ENCODE results near the gene KCNT2. TPM values are rescaled to one million over a fixed set of nuclear protein-coding genes. Genes with fewer than 3 reads are reported as not detected.
A peak's percentile ranks its signal among the peaks of the same experiment; 100 is the strongest.

The KCNT2 gene
- total RNA-seq, 1 donor from 2014 or later = 126 TPM

DNA sequence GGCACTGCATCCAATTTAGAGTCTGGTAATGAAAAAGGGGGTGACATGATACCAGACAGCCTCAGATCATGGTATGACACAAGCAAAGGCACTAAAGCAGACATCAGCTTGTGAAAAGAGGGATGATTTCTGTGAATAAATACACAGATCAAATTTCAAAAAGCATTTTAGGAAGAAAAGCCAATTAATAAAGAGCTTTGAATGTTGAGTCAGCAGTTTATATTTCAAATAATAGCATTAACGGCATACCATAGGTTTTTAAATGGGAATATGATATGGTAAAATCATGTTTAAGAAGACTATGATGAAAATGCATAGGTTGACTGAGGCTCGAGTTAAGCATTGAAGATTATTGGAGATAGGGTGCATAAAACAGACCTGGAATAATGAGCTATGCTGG is 13.5 kb downstream of the KCNT2 start:
- Mint-ChIP-seq H3K27me3 (ENCODE audit: unreplicated experiment) (no peaks in the 10 kb centered on the region), H3K4me1 (ENCODE audit: low read depth, unreplicated experiment) (peaks cover 44% of the 10 kb centered on the region), H3K9me3 (ENCODE audit: unreplicated experiment) (peaks cover 5% of the 10 kb centered on the region), H3K27ac (ENCODE audit: unreplicated experiment) (peak overlapping the region; percentile 12), H3K36me3 (ENCODE audit: unreplicated experiment) (no peaks in the 10 kb centered on the region), H3K4me3 (ENCODE audit: unreplicated experiment) (no peak overlapping the region)
- TF ChIP-seq, protein P1, sequence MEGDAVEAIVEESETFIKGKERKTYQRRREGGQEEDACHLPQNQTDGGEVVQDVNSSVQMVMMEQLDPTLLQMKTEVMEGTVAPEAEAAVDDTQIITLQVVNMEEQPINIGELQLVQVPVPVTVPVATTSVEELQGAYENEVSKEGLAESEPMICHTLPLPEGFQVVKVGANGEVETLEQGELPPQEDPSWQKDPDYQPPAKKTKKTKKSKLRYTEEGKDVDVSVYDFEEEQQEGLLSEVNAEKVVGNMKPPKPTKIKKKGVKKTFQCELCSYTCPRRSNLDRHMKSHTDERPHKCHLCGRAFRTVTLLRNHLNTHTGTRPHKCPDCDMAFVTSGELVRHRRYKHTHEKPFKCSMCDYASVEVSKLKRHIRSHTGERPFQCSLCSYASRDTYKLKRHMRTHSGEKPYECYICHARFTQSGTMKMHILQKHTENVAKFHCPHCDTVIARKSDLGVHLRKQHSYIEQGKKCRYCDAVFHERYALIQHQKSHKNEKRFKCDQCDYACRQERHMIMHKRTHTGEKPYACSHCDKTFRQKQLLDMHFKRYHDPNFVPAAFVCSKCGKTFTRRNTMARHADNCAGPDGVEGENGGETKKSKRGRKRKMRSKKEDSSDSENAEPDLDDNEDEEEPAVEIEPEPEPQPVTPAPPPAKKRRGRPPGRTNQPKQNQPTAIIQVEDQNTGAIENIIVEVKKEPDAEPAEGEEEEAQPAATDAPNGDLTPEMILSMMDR (IDR thresholded peaks at IDR 0.05; ENCODE audit: partially characterized antibody, unreplicated experiment) = no peak
- no peak for DNase-seq

DNA sequence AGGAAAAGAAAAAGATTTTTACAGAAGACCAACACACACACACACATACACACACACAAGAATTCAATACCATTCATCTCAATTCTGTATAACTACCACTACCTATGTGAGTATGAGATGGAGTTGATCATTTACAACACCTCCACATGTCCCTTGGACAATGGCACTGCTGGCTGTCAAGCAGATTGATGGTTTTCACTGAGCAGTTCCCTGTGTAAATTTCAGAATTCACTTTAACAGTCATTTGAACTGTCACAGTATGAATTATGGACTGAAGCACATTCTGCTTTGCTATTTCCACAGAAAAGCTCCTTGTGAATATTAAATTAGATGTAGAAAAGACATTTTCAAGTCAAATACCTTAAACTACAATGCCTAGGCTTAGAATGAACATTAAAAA is 14.3 kb downstream of the KCNT2 start:
- Mint-ChIP-seq H3K27me3 (ENCODE audit: unreplicated experiment) (no peaks in the 10 kb centered on the region), H3K4me3 (ENCODE audit: unreplicated experiment) (no peak overlapping the region), H3K9me3 (ENCODE audit: unreplicated experiment) (peaks cover 3% of the 10 kb centered on the region)

DNA sequence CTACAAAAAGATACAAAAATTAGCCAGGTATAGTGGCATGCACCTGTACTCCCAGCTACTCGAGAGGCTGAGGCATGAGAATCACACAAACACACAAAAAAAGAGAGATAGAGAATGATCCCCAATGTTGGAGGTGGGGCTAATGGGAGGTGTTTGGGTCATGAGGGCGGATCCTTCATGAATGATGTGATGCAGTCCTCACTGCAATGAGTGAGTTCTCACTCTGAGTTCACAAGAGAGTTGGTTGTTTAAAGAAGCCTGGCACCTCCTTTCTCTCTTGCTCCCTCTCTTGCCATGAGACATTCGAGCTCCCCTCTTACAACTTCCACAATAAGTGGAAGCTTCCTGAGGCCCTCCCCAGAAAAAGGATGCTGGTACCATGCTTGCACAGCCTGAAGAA is 17.3 kb downstream of the KCNT2 start:
- Mint-ChIP-seq H3K4me3 (ENCODE audit: unreplicated experiment) (no peak overlapping the region), H3K4me1 (ENCODE audit: low read depth, unreplicated experiment) (peaks cover 28% of the 10 kb centered on the region), H3K9me3 (ENCODE audit: unreplicated experiment) (no peaks in the 10 kb centered on the region), H3K27ac (ENCODE audit: unreplicated experiment) (peak overlapping the region; percentile 5), H3K27me3 (ENCODE audit: unreplicated experiment) (no peaks in the 10 kb centered on the region), H3K36me3 (ENCODE audit: unreplicated experiment) (no peaks in the 10 kb centered on the region)
- TF ChIP-seq, protein P1 (IDR thresholded peaks at IDR 0.05; ENCODE audit: partially characterized antibody, unreplicated experiment) = no peak
- DNase-seq = no peak

More for the DNA sequence above, 14.3 kb downstream of the KCNT2 start:
- DNase-seq = no peak
- Mint-ChIP-seq H3K27ac (ENCODE audit: unreplicated experiment) (no peak overlapping the region), H3K4me1 (ENCODE audit: low read depth, unreplicated experiment) (peaks cover 40% of the 10 kb centered on the region), H3K36me3 (ENCODE audit: unreplicated experiment) (no peaks in the 10 kb centered on the region)
- TF ChIP-seq, protein P1 (IDR thresholded peaks at IDR 0.05; ENCODE audit: partially characterized antibody, unreplicated experiment) = no peak

DNA sequence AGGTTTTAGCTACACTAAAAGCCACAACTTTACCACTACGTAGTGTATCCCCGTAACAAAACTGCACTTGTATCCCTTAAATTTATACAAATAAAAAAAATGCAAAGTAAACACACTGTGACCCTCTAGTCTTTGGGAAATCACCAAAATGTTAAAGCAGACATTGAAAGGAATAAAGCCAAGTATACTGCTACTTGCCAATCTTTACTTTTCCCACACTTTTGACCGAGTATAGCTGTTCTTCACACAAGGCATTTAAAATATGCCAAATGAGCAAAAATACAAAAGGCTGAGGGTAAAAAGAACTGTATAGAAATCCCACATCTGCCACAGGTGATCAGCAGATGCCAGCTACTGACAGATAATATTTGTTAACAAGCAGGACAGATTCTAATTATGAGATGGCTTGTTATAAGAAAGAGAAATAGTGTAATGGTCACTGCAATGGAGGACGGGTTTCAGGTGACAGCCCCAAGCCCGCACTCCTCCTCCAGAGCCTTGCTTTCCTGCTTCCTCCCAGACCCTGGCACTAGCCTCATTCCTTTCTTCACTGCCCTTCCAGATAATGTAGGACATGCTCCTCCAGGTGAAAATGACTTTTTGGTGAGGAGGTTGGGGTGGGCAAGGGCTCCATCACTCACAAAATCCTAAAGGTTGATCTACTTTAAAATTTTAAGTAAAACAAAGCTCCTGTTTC is 18.1 kb downstream of the KCNT2 start:
- TF ChIP-seq, protein P1 (IDR thresholded peaks at IDR 0.05; ENCODE audit: partially characterized antibody, unreplicated experiment) = no peak
- no peaks in the 10 kb centered on the region for H3K36me3 Mint-ChIP-seq (ENCODE audit: unreplicated experiment)
- DNase-seq = no peak
- no peaks in the 10 kb centered on the region for H3K27me3 Mint-ChIP-seq (ENCODE audit: unreplicated experiment)
- no peaks in the 10 kb centered on the region for H3K9me3 Mint-ChIP-seq (ENCODE audit: unreplicated experiment)
- H3K27ac Mint-ChIP-seq (ENCODE audit: unreplicated experiment) = no peak overlapping the region
- no peak overlapping the region for H3K4me3 Mint-ChIP-seq (ENCODE audit: unreplicated experiment)
- H3K4me1 Mint-ChIP-seq (ENCODE audit: low read depth, unreplicated experiment) = peaks cover 26% of the 10 kb centered on the region

DNA sequence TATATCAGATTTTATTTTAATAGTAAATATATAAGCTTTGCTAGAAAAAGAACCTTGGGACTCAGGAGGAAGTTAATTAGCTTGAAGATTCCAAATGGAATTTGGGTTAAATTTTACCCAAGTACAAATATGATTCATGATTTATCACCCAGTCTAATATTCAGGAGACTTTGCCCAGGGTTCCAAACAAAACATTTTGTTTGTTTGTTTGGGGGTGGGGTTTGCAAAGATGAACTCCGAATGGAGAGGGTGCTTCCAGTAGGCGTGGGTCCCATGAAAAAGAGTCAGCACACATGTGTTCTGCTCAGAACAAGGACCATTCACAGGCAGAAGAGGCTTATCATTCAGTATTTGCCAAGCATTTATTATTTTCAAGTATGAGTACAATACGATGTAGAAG is 23.5 kb downstream of the KCNT2 start:
- no peaks in the 10 kb centered on the region for H3K36me3 Mint-ChIP-seq (ENCODE audit: unreplicated experiment)
- H3K27ac Mint-ChIP-seq (ENCODE audit: unreplicated experiment) = no peak overlapping the region
- H3K4me3 Mint-ChIP-seq (ENCODE audit: unreplicated experiment) = no peak overlapping the region
- peaks cover 22% of the 10 kb centered on the region for H3K4me1 Mint-ChIP-seq (ENCODE audit: low read depth, unreplicated experiment)
- H3K27me3 Mint-ChIP-seq (ENCODE audit: unreplicated experiment) = no peaks in the 10 kb centered on the region
- peaks cover under 1% of the 10 kb centered on the region for H3K9me3 Mint-ChIP-seq (ENCODE audit: unreplicated experiment)
- TF ChIP-seq, protein P1 (IDR thresholded peaks at IDR 0.05; ENCODE audit: partially characterized antibody, unreplicated experiment) = no peak
- DNase-seq = no peak
